ENCODE results near the gene GALNT7.

The GALNT7 gene

DNA sequence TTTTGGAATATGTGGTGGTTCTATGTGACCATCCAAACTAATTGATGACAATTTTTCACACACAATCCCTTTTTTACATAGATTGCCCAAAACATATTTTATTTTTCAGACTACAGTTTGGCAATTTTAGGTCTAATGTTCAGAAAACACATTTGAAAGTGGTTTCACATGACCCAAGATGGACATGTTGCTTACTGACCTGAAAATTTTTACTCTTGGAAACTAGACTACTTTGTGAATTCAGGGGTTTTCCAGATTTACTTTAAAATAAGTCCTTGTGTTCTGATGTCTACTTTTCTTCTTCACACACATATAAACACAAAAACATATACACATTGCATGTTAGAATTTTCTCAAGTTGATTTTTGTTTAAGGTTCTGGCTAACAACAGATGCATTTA, 86.0 kb downstream of the GALNT7 start:
- H3K4me2 ChIP-seq (ENCODE audit: insufficient read depth, low read length, poor library complexity, severe bottlenecking), result no peak overlapping the region
- H2AFZ ChIP-seq (ENCODE audit: low read length), result no peak overlapping the region
- no peak for DNase-seq (ENCODE audit: low spot score)
- H3K79me1 ChIP-seq (ENCODE audit: low read depth, low read length), result peaks cover 2% of the 10 kb centered on the region
- no peak overlapping the region for H2AK5ac ChIP-seq (ENCODE audit: low read depth, low read length)
- no peaks in the 10 kb centered on the region for H3K27me3 ChIP-seq (ENCODE audit: control insufficient read depth in 3 of 3, insufficient read depth in 3 of 3, low read depth in 1 of 3, low read length in 3 of 3)
- no peak overlapping the region for H3K14ac ChIP-seq (ENCODE audit: low read length)
- no peak overlapping the region for H2BK120ac ChIP-seq (ENCODE audit: low read depth, low read length)
- H2BK15ac ChIP-seq (ENCODE audit: low read length), result no peak overlapping the region
- H4K8ac ChIP-seq (ENCODE audit: low read depth, low read length), result no peak overlapping the region
- H2BK5ac ChIP-seq (ENCODE audit: low read length), result no peak overlapping the region
- peaks cover 0 to 7% of the 10 kb centered on the region in 2 donors for H3K36me3 ChIP-seq (replicated peaks in 1 of 2; ENCODE audit: control insufficient read depth in 2 of 2, insufficient read depth in 2 of 2, low read length in 2 of 2)
- H3K4me3 ChIP-seq (ENCODE audit: low read length in 2 of 2), result no peak overlapping the region
- H3K9ac ChIP-seq (ENCODE audit: low read depth, low read length, poor library complexity), result no peak overlapping the region
- H3K18ac ChIP-seq (ENCODE audit: low read length), result no peak overlapping the region
- peaks cover 0 to 11% of the 10 kb centered on the region in 2 donors for H3K9me3 ChIP-seq (replicated peaks in 1 of 2; ENCODE audit: control insufficient read depth in 2 of 2, insufficient read depth in 1 of 2, low read depth in 1 of 2, low read length in 2 of 2)
- no peak overlapping the region for H3K23ac ChIP-seq (ENCODE audit: low read depth, low read length, poor library complexity)
- H4K91ac ChIP-seq (ENCODE audit: low read depth, low read length, poor library complexity), result no peak overlapping the region
- H3K4me1 ChIP-seq (ENCODE audit: control insufficient read depth in 2 of 2, insufficient read depth in 1 of 2, low read depth in 1 of 2, low read length in 2 of 2), result peaks cover 0 to 8% of the 10 kb centered on the region in 2 donors
- H3K4ac ChIP-seq (ENCODE audit: low read length), result no peak overlapping the region
- H3K27ac ChIP-seq (replicated peaks; ENCODE audit: low read length), result no peak overlapping the region
- no peak overlapping the region for H2BK12ac ChIP-seq (ENCODE audit: low read length)

DNA sequence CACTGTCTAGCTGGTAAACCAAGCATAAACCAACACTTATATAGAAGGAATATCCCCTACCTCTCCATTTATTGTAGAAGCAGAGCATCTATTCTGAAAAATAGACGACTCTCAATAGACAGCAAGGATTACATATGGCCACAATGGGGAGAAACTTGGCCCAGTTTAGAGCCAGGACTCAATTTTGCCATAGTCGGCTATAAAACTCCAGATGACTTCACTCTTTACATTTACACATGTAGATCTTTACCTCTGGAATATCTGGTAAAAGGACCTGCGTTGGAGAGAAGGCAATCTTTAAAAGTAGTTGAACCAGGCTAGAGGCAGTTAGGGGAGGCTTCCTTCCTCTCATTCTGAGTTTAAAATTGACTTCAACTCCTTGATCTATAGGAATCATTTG, 88.2 kb downstream of the GALNT7 start:
- peaks cover 0 to 8% of the 10 kb centered on the region in 2 donors for H3K4me1 ChIP-seq (ENCODE audit: control insufficient read depth in 2 of 2, insufficient read depth in 1 of 2, low read depth in 1 of 2, low read length in 2 of 2)
- no peak overlapping the region for H3K9ac ChIP-seq (ENCODE audit: low read depth, low read length, poor library complexity)
- H3K4me2 ChIP-seq (ENCODE audit: insufficient read depth, low read length, poor library complexity, severe bottlenecking), result no peak overlapping the region
- no peak overlapping the region for H2AK5ac ChIP-seq (ENCODE audit: low read depth, low read length)
- H3K9me3 ChIP-seq (replicated peaks in 1 of 2; ENCODE audit: control insufficient read depth in 2 of 2, insufficient read depth in 1 of 2, low read depth in 1 of 2, low read length in 2 of 2), result peaks cover 0 to 8% of the 10 kb centered on the region in 2 donors
- H4K91ac ChIP-seq (ENCODE audit: low read depth, low read length, poor library complexity), result no peak overlapping the region
- H3K23ac ChIP-seq (ENCODE audit: low read depth, low read length, poor library complexity), result no peak overlapping the region
- H3K27ac ChIP-seq (replicated peaks; ENCODE audit: low read length), result no peak overlapping the region
- H3K18ac ChIP-seq (ENCODE audit: low read length), result no peak overlapping the region
- no peak overlapping the region for H3K4ac ChIP-seq (ENCODE audit: low read length)
- no peak overlapping the region for H2AFZ ChIP-seq (ENCODE audit: low read length)
- DNase-seq (ENCODE audit: low spot score), result no peak
- no peak overlapping the region for H2BK120ac ChIP-seq (ENCODE audit: low read depth, low read length)
- no peak overlapping the region for H4K8ac ChIP-seq (ENCODE audit: low read depth, low read length)
- H3K4me3 ChIP-seq (ENCODE audit: low read length in 2 of 2), result no peak overlapping the region
- WGBS, 2 donors (ENCODE audit: extremely low coverage in 2 of 2, insufficient read length in 2 of 2, insufficient replicate concordance in 1 of 2), result no CpG with 5 or more reads among the region's 3 CpGs
- no peak overlapping the region for H2BK15ac ChIP-seq (ENCODE audit: low read length)
- H3K14ac ChIP-seq (ENCODE audit: low read length), result no peak overlapping the region
- H2BK12ac ChIP-seq (ENCODE audit: low read length), result no peak overlapping the region
- H3K36me3 ChIP-seq (replicated peaks in 1 of 2; ENCODE audit: control insufficient read depth in 2 of 2, insufficient read depth in 2 of 2, low read length in 2 of 2), result peaks cover 0 to 2% of the 10 kb centered on the region in 2 donors
- no peaks in the 10 kb centered on the region for H3K27me3 ChIP-seq (ENCODE audit: control insufficient read depth in 3 of 3, insufficient read depth in 3 of 3, low read depth in 1 of 3, low read length in 3 of 3)
- H3K79me1 ChIP-seq (ENCODE audit: low read depth, low read length), result peaks cover 2% of the 10 kb centered on the region
- H2BK5ac ChIP-seq (ENCODE audit: low read length), result no peak overlapping the region

DNA sequence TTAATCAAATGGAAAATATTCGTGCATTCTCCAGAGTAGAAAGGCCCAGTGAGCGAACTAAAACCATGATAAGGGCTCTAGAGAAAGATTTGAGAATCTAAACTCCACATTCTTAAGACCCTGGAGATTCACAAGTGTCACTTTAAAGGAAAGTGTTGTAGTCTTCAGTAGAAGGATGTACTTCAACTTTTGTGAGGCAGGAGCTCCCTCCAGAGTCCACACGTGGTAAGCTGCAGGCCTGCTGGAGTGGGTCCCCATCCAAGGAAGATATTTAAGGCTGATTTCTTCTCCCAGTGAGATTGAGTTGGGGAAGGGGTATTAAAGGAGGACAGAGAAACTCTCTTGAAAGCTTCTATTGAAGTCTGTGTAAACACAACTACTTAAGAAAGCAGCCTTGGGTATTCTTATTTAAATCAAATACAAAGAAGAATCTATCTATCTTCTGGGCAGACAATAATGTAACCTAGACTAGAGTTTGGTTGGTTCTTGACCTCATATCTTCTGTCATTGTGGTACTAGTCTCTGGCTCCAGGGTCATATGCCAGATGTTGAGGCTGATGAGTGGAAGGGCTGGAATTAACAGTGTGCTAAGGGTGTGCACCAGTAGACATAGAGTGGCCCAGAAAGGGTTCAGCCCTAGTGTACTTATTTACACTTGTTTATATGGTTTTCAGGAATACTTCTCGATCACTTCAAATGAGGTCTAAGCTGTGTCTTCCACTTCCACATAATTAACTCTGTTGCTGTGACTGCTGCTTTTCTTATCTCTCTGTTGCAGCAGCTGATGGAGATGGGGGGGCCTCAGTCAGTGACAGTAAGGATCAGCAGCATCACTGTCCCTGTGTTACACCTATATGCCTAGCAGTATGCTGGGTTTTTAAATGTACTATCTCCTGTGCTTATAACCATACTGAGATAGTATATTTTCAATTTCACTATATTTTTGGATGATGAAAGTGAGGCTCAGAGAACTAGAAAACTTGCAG, 89.4 kb downstream of the GALNT7 start:
- peak; percentile 54 for DNase-seq (ENCODE audit: low spot score)
- Histone ChIP-seq H3K4me2 (ENCODE audit: insufficient read depth, low read length, poor library complexity, severe bottlenecking) (no peak overlapping the region), H2BK120ac (ENCODE audit: low read depth, low read length) (no peak overlapping the region), H4K8ac (ENCODE audit: low read depth, low read length) (no peak overlapping the region), H3K4me3 (ENCODE audit: low read length in 2 of 2) (no peak overlapping the region), H2BK15ac (ENCODE audit: low read length) (no peak overlapping the region), H3K18ac (ENCODE audit: low read length) (no peak overlapping the region), H4K91ac (ENCODE audit: low read depth, low read length, poor library complexity) (no peak overlapping the region), H2BK12ac (ENCODE audit: low read length) (no peak overlapping the region), H3K14ac (ENCODE audit: low read length) (no peak overlapping the region), H3K4ac (ENCODE audit: low read length) (no peak overlapping the region), H3K9ac (ENCODE audit: low read depth, low read length, poor library complexity) (no peak overlapping the region), H3K36me3 (replicated peaks in 1 of 2; ENCODE audit: control insufficient read depth in 2 of 2, insufficient read depth in 2 of 2, low read length in 2 of 2) (no peaks in the 10 kb centered on the region), H3K4me1 (ENCODE audit: control insufficient read depth in 2 of 2, insufficient read depth in 1 of 2, low read depth in 1 of 2, low read length in 2 of 2) (peaks cover 0 to 6% of the 10 kb centered on the region in 2 donors), H2AFZ (ENCODE audit: low read length) (no peak overlapping the region), H2AK5ac (ENCODE audit: low read depth, low read length) (no peak overlapping the region), H3K9me3 (replicated peaks in 1 of 2; ENCODE audit: control insufficient read depth in 2 of 2, insufficient read depth in 1 of 2, low read depth in 1 of 2, low read length in 2 of 2) (no peaks in the 10 kb centered on the region), H3K79me1 (ENCODE audit: low read depth, low read length) (peaks cover 2% of the 10 kb centered on the region), H3K27ac (replicated peaks; ENCODE audit: low read length) (no peak overlapping the region), H3K23ac (ENCODE audit: low read depth, low read length, poor library complexity) (no peak overlapping the region), H2BK5ac (ENCODE audit: low read length) (no peak overlapping the region), H3K27me3 (ENCODE audit: control insufficient read depth in 3 of 3, insufficient read depth in 3 of 3, low read depth in 1 of 3, low read length in 3 of 3) (no peaks in the 10 kb centered on the region)
- no CpG with 5 or more reads among the region's 4 CpGs for WGBS, 2 donors (ENCODE audit: extremely low coverage in 2 of 2, insufficient read length in 2 of 2, insufficient replicate concordance in 1 of 2)

DNA sequence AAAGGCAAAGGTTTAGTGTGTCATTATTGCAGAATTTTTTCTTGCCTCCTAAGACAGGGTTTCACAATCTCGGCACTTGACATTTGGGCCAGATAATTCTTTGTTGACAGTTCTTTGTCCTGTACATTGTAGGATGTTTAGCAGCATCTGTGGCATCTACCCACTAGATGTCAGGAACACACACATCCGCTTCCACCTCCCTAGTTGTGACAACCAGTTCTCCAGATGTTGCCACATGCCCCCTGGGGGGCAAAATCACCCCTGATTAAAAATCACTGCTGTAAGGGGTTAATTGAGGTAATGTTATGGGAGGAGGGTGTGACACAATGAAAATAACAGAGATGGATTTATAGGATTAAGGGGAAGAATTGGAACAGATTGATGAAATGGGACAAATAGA, 90.3 kb downstream of the GALNT7 start:
- Histone ChIP-seq H4K8ac (ENCODE audit: low read depth, low read length) (no peak overlapping the region), H3K23ac (ENCODE audit: low read depth, low read length, poor library complexity) (no peak overlapping the region), H2BK15ac (ENCODE audit: low read length) (no peak overlapping the region), H3K9me3 (replicated peaks in 1 of 2; ENCODE audit: control insufficient read depth in 2 of 2, insufficient read depth in 1 of 2, low read depth in 1 of 2, low read length in 2 of 2) (no peaks in the 10 kb centered on the region), H3K4me1 (ENCODE audit: control insufficient read depth in 2 of 2, insufficient read depth in 1 of 2, low read depth in 1 of 2, low read length in 2 of 2) (peaks cover 0 to 2% of the 10 kb centered on the region in 2 donors), H3K79me1 (ENCODE audit: low read depth, low read length) (peaks cover 2% of the 10 kb centered on the region), H3K4ac (ENCODE audit: low read length) (no peak overlapping the region), H3K9ac (ENCODE audit: low read depth, low read length, poor library complexity) (no peak overlapping the region), H3K4me2 (ENCODE audit: insufficient read depth, low read length, poor library complexity, severe bottlenecking) (no peak overlapping the region), H2BK120ac (ENCODE audit: low read depth, low read length) (no peak overlapping the region), H3K27ac (replicated peaks; ENCODE audit: low read length) (no peak overlapping the region), H3K18ac (ENCODE audit: low read length) (no peak overlapping the region), H4K91ac (ENCODE audit: low read depth, low read length, poor library complexity) (no peak overlapping the region), H3K36me3 (replicated peaks in 1 of 2; ENCODE audit: control insufficient read depth in 2 of 2, insufficient read depth in 2 of 2, low read length in 2 of 2) (no peaks in the 10 kb centered on the region), H3K4me3 (ENCODE audit: low read length in 2 of 2) (no peak overlapping the region), H2AFZ (ENCODE audit: low read length) (no peak overlapping the region), H3K14ac (ENCODE audit: low read length) (no peak overlapping the region), H3K27me3 (ENCODE audit: control insufficient read depth in 3 of 3, insufficient read depth in 3 of 3, low read depth in 1 of 3, low read length in 3 of 3) (no peaks in the 10 kb centered on the region), H2AK5ac (ENCODE audit: low read depth, low read length) (no peak overlapping the region), H2BK5ac (ENCODE audit: low read length) (no peak overlapping the region), H2BK12ac (ENCODE audit: low read length) (no peak overlapping the region)
- DNase-seq (ENCODE audit: low spot score), result no peak
- no CpG with 5 or more reads among the region's 2 CpGs for WGBS, 2 donors (ENCODE audit: extremely low coverage in 2 of 2, insufficient read length in 2 of 2, insufficient replicate concordance in 1 of 2)

Measured in neuronal stem cell (in vitro differentiated cells).